Muscle of back (tissue), 11 donors: ENCODE measurements around the gene PTPRN. TPM values are rescaled to one million over a fixed set of nuclear protein-coding genes. Genes with fewer than 3 reads are reported as not detected.

ENCODE experiments used
- DNase-seq, 3 donors: peaks; one replicate each; pipeline versions ENCODE4 v3.0.0 to v3.0.0-alpha.2; 2013
- polyA plus RNA-seq, 10 donors: library from polyadenylated mRNA; unstranded; fragments of 120-200 nt; gene quantifications; one replicate each; pipeline ENCODE4 v1.2.1, GENCODE V29; 2013; ENCODE audit not compliant: insufficient read length in 10 of 10

The PTPRN gene
- polyA plus RNA-seq, 10 donors, result 0.15 to 0.75 (median 0.49) TPM; not detected in 4

GRCh38 chr2:219245899-219246230 lies 63.3 kb downstream of the PTPRN start:
- no peak for DNase-seq

- peak; percentile 92 to 98 (median 96) for DNase-seq
These were observed 63.9 kb downstream of the PTPRN start, which contains the start of the genes GLB1L and STK16 for GRCh38 chr2:219245148-219245898. Gene GLB1L, minus strand, starts transcription at chr2:219245444. Its CDS starts 1,871 bp downstream, at chr2:219243573. Gene STK16, plus strand, starts transcription at chr2:219245479. Its CDS starts 521 bp downstream, at chr2:219246000.

- DNase-seq, result no peak
These were observed 64.4 kb downstream of the PTPRN start for GRCh38 chr2:219244789-219245147.

GRCh38 chr2:219243291-219243761 lies 65.9 kb downstream of the PTPRN start:
- DNase-seq, result peak in 1 of 3 donors; percentile 64

Other genes starting within 250 kb of the PTPRN start
- under 1 TPM in 2 of 10 donors, not detected in 8; 0.13 to 0.16 TPM for gene IHH, start 248.5 kb downstream of the PTPRN start, polyA plus RNA-seq
- 10 to 100 TPM; 11.6 to 16.2 (median 14.1) TPM for gene NHEJ1, start 148.6 kb downstream of the PTPRN start, polyA plus RNA-seq
- 1 to 10 TPM in 7 of 10 donors, under 1 TPM in 3; 0.57 to 2.3 (median 1.2) TPM for gene SLC23A3, start 139.4 kb downstream of the PTPRN start, polyA plus RNA-seq
- gene CNPPD1, start 132.5 kb downstream of the PTPRN start, polyA plus RNA-seq, result 10 to 100 TPM; 28.3 to 37.9 (median 34.8) TPM
- gene RETREG2, start 131.1 kb downstream of the PTPRN start, polyA plus RNA-seq, result 10 to 100 TPM; 38.3 to 56.9 (median 41.7) TPM
- 10 to 100 TPM; 16.3 to 29.9 (median 21.9) TPM for gene ZFAND2B, start 102.6 kb downstream of the PTPRN start, polyA plus RNA-seq
- gene ABCB6, start 90.4 kb downstream of the PTPRN start, polyA plus RNA-seq, result 10 to 100 TPM; 25.4 to 40.4 (median 32.7) TPM
- 10 to 100 TPM; 27.9 to 37.3 (median 32.6) TPM for gene ATG9A, start 79.8 kb downstream of the PTPRN start, polyA plus RNA-seq
- 10 to 100 TPM; 14.8 to 36.9 (median 23.2) TPM for gene ANKZF1, start 79.6 kb downstream of the PTPRN start, polyA plus RNA-seq
- 1 to 10 TPM; 4.7 to 7.7 (median 5.9) TPM for gene GLB1L, start 64.0 kb downstream of the PTPRN start, polyA plus RNA-seq
- gene STK16, start 63.9 kb downstream of the PTPRN start, polyA plus RNA-seq, result 10 to 100 TPM; 13.0 to 19.9 (median 16.0) TPM
- gene TUBA4B, start 56.2 kb downstream of the PTPRN start, polyA plus RNA-seq, result under 1 TPM in 5 of 10 donors, not detected in 5; 0.15 to 0.22 (median 0.18) TPM
- 100 to 1,000 TPM in 7 of 10 donors, 10 to 100 TPM in 3; 84.3 to 159 (median 120) TPM for gene TUBA4A, start 55.5 kb downstream of the PTPRN start, polyA plus RNA-seq
- gene DNAJB2, start 30.0 kb downstream of the PTPRN start, polyA plus RNA-seq, result 10 to 100 TPM; 69.9 to 89.8 (median 78.6) TPM
- gene RESP18, start 23.3 kb upstream of the PTPRN start, polyA plus RNA-seq, result not detected
- gene DNPEP, start 78.5 kb upstream of the PTPRN start, polyA plus RNA-seq, result 10 to 100 TPM; 26.4 to 45.4 (median 36.6) TPM
- 1,000 to 10,000 TPM; 1,880 to 4,907 (median 4,107) TPM for gene DES, start 109.0 kb upstream of the PTPRN start, polyA plus RNA-seq
- 100 to 1,000 TPM in 9 of 10 donors, 10 to 100 TPM in 1; 63.9 to 179 (median 138) TPM for gene SPEG, start 125.4 kb upstream of the PTPRN start, polyA plus RNA-seq
- 10 to 100 TPM; 21.7 to 29.9 (median 24.9) TPM for gene GMPPA, start 189.5 kb upstream of the PTPRN start, polyA plus RNA-seq
- under 1 TPM; 0.15 to 0.70 (median 0.34) TPM for gene ASIC4, start 205.1 kb upstream of the PTPRN start, polyA plus RNA-seq
- 10 to 100 TPM; 34.4 to 75.8 (median 44.8) TPM for gene CHPF, start 234.4 kb upstream of the PTPRN start, polyA plus RNA-seq
- gene TMEM198, start 234.6 kb upstream of the PTPRN start, polyA plus RNA-seq, result 1 to 10 TPM; 1.6 to 3.1 (median 2.3) TPM